Prostate gland (tissue), 2 donors: ENCODE data around the gene HDAC2. TPM values are rescaled to one million over a fixed set of nuclear protein-coding genes. Genes with fewer than 3 reads are reported as not detected.

Experiments used
- DNase-seq: peaks from one replicate; pipeline ENCODE4 v3.0.0-alpha.2; 2019; ENCODE audit warnings: low spot score
- H3K27ac ChIP-seq, 2 donors: fragments of 200-600 bp; sonication (generic); 2 replicates each; pipeline ENCODE4 v1.5.1; 2017 to 2019
- H3K27me3 ChIP-seq: fragments of 200-600 bp; sonication (generic); replicated peaks from 2 replicates; pipeline ENCODE4 v1.5.1; 2019; ENCODE audit not compliant: insufficient read depth
- H3K36me3 ChIP-seq, 2 donors: fragments of 200-600 bp; sonication (generic); 1 replicate in 1 of 2; 2 replicates in 1 of 2; pipeline versions ENCODE4 v1.5.1 to v1.8.1; 2017 to 2019
- H3K4me1 ChIP-seq: fragments of 200-600 bp; sonication (generic); replicated peaks from 2 replicates; pipeline ENCODE4 v1.5.1; 2019
- H3K4me3 ChIP-seq, 2 donors: fragments of 200-600 bp; sonication (generic); 2 replicates each; pipeline ENCODE4 v1.5.1; 2017 to 2019
- H3K9me3 ChIP-seq: fragments of 200-600 bp; sonication (generic); 2 replicates; pipeline ENCODE4 v1.5.1; 2017
- CTCF ChIP-seq, 4 experiments: fragments of 200-600 bp in 2 of 4; fragments of 450-650 bp in 2 of 4; sonication (generic) in 2 of 4; IDR thresholded peaks; 1 replicate in 3 of 4; 2 replicates in 1 of 4; pipeline ENCODE4 v1.5.1; 2016 to 2019; ENCODE audit warnings: antibody characterized with exemption in 4 of 4, mild to moderate bottlenecking in 2 of 4, moderate library complexity in 2 of 4
- POLR2A ChIP-seq: fragments of 450-650 bp; IDR thresholded peaks from one replicate; pipeline ENCODE4 v1.6.1; 2016; ENCODE audit warnings: antibody characterized with exemption, mild to moderate bottlenecking
- POLR2AphosphoS5 ChIP-seq: sonication (generic); formaldehyde crosslinking; IDR thresholded peaks from one replicate; pipeline ENCODE4 v1.6.1; 2017; ENCODE audit warnings: antibody characterized with exemption
- WGBS: methylation state at CpG from one replicate; pipeline ENCODE4 v1.1.5; 2018; 5-methylcytosine and 5-hydroxymethylcytosine counted together
- intact Hi-C: fragments of 100-400 bp; cut with DNase I; formaldehyde crosslinking; loops from one replicate; pipeline ENCODE4 v1.14.2; 2022
- total RNA-seq, 2 donors: library from RNA; depleted of rRNA; stranded (reverse); fragments of >200 nt; gene quantifications; one replicate each; pipeline ENCODE4 v1.1.0, GENCODE V29; 2016

HDAC2 gene
- total RNA-seq, 2 donors from 2014 or later = 39.6 to 86.0 TPM

GRCh38 chr6:113903666-113904330, 67.2 kb downstream of the HDAC2 start:
- WGBS = 26% methylated on average over 9 of the region's 9 CpGs
- no peaks in the 10 kb centered on the region for H3K27me3 ChIP-seq
- H3K27ac ChIP-seq = peak overlapping the region in 1 of 2 donors; percentile 27
- intact Hi-C loops = loop anchor here (10.0 kb wide), 1 partner anchor 1119 kb away; no protein-coding TSS in a partner anchor
- H3K4me1 ChIP-seq = no peaks in the 10 kb centered on the region
- H3K4me3 ChIP-seq = no peak overlapping the region
- DNase-seq = peak; percentile 47
- no peaks in the 10 kb centered on the region for H3K9me3 ChIP-seq
- TF ChIP-seq CTCF (IDR thresholded peaks at IDR 0.05) = no peak
- TF ChIP-seq POLR2AphosphoS5 = peak; percentile 61
- no peaks in the 10 kb centered on the region for H3K36me3 ChIP-seq

GRCh38 chr6:113901482-113901881, 69.5 kb downstream of the HDAC2 start:
- Histone ChIP-seq H3K4me3 (no peak overlapping the region), H3K27me3 (no peaks in the 10 kb centered on the region), H3K27ac (no peak overlapping the region), H3K36me3 (no peaks in the 10 kb centered on the region), H3K9me3 (no peaks in the 10 kb centered on the region), H3K4me1 (no peaks in the 10 kb centered on the region)
- TF ChIP-seq CTCF (IDR thresholded peaks at IDR 0.05) (no peak), POLR2A (no peak), POLR2AphosphoS5 (no peak)
- DNase-seq = no peak
- intact Hi-C loops = loop anchor here (10.0 kb wide), 1 partner anchor 1117 kb away; no protein-coding TSS in a partner anchor
- WGBS = 36% methylated on average over 2 of the region's 2 CpGs

- Histone ChIP-seq H3K36me3 (no peaks in the 10 kb centered on the region), H3K4me3 (no peak overlapping the region), H3K27me3 (no peaks in the 10 kb centered on the region), H3K27ac (no peak overlapping the region), H3K9me3 (no peaks in the 10 kb centered on the region), H3K4me1 (no peaks in the 10 kb centered on the region)
- no peak for DNase-seq
- no peak for TF ChIP-seq POLR2A
- TF ChIP-seq CTCF (IDR thresholded peaks at IDR 0.05) = no peak
- TF ChIP-seq POLR2AphosphoS5 = no peak
- intact Hi-C loops = no loop called here
- WGBS = 65% methylated on average over 6 of the region's 6 CpGs
These were observed 76.0 kb downstream of the HDAC2 start for GRCh38 chr6:113894712-113895674.

- TF ChIP-seq POLR2A = no peak
- TF ChIP-seq CTCF (IDR thresholded peaks at IDR 0.05) = no peak
- no peak for TF ChIP-seq POLR2AphosphoS5
- DNase-seq = no peak
- no peak overlapping the region for H3K4me3 ChIP-seq
- H3K9me3 ChIP-seq = no peaks in the 10 kb centered on the region
- H3K36me3 ChIP-seq = no peaks in the 10 kb centered on the region
- 87% methylated on average over 3 of the region's 3 CpGs for WGBS
- H3K27ac ChIP-seq = no peak overlapping the region
- H3K4me1 ChIP-seq = no peaks in the 10 kb centered on the region
- H3K27me3 ChIP-seq = no peaks in the 10 kb centered on the region
- intact Hi-C loops = no loop called here
These were observed 77.1 kb downstream of the HDAC2 start for GRCh38 chr6:113893866-113894265.
